AG10803 (cell line): ENCODE measurements around the gene C9orf43.

ENCODE experiments used
- DNase-seq: peaks from one replicate; pipeline ENCODE4 v3.0.0; 2010; ENCODE audit warnings: low read depth
- H3K4me3 ChIP-seq: 2 replicates; pipeline ENCODE4 v1.5.1; 2011; ENCODE audit warnings: mild to moderate bottlenecking, low read length, control low read depth
- CTCF ChIP-seq: conservative IDR thresholded peaks from 2 replicates; pipeline ENCODE4 v1.5.1; 2011; ENCODE audit warnings: mild to moderate bottlenecking, low read length, control low read depth, inconsistent platforms

Gene C9orf43

GRCh38 chr9:113446323-113446740, 35.8 kb downstream of the C9orf43 start:
- DNase-seq, result peak; percentile 54
- TF ChIP-seq CTCF, result peak; percentile 64
- no peak overlapping the region for H3K4me3 ChIP-seq

- H3K4me3 ChIP-seq, result no peak overlapping the region
- TF ChIP-seq CTCF, result no peak
- no peak for DNase-seq
Measured at GRCh38 chr9:113449376-113449775, 38.8 kb downstream of the C9orf43 start.

DNA sequence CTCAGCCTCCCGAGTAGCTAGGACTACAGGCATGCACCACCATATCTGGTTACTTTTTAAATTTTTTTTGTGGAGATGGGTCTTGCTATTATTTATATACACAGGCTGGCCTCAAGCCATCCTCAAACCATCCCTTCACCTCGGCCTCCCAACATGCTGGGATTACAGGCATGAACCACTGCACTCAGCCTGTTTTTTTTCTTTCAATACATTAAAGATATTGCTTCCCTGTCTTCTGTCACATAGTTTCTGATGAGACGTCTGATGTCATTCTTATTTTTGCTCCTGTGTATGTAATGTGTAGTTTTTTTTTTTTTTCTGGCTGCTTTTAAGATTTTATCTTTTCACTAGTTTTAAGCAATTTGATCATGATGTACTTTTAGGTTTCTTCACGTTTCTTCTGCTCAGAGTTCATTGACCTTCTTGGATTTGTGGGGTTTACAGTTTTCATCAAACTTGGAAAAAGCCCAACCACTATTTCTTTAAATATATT, 41.6 kb downstream of the C9orf43 start:
- no peak overlapping the region for H3K4me3 ChIP-seq
- no peak for TF ChIP-seq CTCF
- DNase-seq, result no peak

DNA sequence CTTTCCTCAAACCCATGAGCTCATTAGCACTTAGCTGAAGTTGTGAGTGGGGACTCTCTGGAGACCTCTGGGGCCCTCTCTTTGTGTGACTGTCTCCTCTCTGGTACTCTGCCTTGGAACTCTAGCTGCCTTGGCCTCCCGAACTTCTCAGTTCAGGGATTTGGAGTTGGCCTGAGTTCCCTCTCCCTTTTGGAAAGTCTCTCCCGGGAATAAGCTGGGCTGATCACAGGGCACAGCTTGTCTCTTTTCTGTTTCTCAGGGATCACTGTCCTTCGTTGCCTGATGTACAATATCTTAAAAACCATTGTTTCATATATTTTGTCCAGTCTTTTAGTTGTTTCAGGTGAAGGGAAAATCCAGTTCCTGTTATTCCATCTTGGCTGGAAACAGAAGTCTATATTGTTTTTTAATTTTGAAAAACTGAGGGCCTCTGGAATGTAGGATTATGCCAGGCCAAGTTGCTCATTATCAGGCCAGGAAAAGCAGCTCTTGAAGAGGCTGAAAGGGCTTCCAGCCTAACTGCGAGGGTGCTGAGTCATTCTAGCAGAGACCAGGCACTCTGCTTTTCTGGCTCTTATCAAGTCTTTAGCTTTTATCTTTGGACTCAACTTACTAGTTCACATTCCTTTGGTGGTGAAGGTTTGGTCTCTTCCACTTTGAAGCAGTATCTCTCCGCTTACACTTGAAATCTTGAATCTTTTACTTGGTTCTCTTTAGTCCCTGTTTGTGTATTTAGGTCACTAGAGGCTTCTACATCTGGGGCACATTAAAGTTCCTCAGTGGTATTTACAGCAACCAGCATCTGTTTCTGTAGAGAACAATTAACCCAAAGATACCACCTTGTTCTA, 44.6 kb downstream of the C9orf43 start:
- no peak overlapping the region for H3K4me3 ChIP-seq
- TF ChIP-seq CTCF, result no peak
- DNase-seq, result peak; percentile 88

DNA sequence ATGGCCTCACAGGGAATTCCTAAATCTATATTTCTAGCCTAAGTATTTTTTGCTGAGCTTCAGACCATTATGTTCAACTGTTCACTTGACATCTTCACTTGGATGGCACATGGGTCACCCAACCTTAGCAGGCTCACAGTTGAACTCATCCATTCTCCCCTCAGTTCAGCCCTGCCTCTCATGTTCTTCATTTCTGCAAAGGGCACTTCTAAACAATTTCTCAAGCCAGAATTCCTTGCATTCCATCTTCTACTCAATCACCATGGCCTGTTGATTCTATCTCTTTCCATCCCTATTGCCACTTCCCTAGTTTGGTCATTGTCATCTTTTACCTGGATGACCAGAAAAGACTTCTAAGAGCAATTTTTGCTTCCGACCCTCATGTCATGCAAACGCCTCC, 45.7 kb downstream of the C9orf43 start:
- DNase-seq, result peak; percentile 56
- H3K4me3 ChIP-seq, result no peak overlapping the region
- no peak for TF ChIP-seq CTCF

DNA sequence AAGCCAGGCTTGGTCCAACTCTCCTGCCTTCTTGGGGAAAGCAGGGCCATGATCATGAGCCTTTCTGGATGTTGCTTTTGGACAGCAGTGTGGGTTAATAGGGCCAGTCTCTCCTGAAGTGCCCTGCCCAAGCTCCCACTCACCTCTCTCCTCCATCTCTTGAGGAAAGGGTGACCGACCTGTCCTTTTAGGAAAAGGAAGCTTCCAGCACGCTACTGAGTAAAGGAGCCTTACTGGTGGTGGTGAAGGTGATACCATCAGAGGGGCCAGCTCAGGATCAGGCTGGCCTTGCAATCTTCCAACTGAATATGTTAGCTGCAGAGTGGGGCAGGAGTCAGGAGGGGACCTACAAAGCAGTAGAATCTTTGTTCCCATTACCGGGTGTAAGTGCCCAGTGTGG, 50.7 kb downstream of the C9orf43 start:
- no peak overlapping the region for H3K4me3 ChIP-seq
- no peak for DNase-seq
- TF ChIP-seq CTCF, result no peak

DNA sequence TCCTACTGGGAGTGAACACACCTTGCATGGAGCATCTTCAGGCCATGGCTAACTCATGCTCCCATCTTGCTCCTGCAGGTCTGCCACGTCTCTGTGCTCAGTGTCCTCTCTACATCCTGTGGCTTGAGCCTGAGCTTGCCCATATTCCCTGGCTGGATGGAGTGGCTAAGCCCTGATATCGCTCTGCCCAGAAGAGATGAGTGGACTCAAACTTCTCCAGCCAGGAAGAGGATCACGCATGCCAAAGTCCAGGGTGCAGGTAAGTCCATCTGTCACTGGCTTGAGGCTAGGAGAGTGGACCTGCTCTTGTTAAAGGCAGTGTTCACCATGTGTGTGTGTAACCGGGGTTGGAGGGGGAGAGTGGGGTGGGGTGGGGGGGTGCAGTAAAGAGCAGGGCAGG, 51.4 kb downstream of the C9orf43 start:
- no peak for TF ChIP-seq CTCF
- no peak for DNase-seq
- no peak overlapping the region for H3K4me3 ChIP-seq
